Measurements from ENCODE around the gene ZC2HC1B.
"Not testable (repeated sequence)": the region's sequence is repeated elsewhere in the genome, so short reads cannot be mapped to it uniquely, and the experiment has no call there.

ZC2HC1B gene, protein sequence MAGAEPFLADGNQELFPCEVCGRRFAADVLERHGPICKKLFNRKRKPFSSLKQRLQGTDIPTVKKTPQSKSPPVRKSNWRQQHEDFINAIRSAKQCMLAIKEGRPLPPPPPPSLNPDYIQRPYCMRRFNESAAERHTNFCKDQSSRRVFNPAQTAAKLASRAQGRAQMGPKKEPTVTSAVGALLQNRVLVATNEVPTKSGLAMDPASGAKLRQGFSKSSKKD

DNA sequence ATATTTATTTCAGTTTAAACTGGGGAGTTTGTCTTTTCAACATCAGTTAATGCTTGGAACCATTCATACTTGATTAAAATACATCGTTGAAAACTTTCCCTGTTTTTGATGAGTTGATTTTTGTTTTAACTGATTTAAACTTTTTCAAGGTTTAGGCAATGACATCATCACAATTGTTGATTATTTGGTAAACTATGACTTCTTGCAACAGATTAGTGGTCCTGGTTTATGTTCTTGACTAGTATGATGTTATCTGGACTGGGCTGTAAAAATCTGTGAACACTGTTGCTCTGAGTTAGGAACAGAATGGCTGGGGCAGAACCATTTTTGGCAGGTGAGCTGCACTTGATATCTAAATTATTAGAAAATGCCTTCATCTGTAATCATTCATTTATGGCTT lies at the start of gene ZC2HC1B:
ZC2HC1B (plus strand) TSS at position 241 of the 400 bp plus-strand sequence; CDS start at position 307, 66 bp downstream.
- no peak for DNase-seq (ENCODE audit: low read depth in 2 of 2)

DNA sequence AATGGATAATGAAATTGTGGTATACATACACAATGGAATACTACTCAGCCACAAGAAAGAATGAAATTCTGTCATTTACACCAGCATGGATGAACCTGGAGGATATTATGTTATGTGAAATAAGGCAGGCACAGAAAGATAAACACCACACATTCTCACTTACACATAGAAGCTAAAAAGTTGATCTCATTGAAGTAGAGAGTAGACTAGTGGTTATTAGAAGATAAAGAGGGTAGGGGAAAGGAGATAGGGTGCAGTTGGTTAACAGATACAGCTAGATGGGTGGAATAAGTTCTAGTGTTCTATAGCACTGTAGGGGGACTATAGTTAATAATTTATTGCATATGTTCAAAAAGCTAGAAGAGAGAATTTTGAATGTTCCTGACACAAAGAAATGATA lies 46.7 kb upstream of the ZC2HC1B start:
- DNase-seq (ENCODE audit: low read depth in 2 of 2): no peak

DNA sequence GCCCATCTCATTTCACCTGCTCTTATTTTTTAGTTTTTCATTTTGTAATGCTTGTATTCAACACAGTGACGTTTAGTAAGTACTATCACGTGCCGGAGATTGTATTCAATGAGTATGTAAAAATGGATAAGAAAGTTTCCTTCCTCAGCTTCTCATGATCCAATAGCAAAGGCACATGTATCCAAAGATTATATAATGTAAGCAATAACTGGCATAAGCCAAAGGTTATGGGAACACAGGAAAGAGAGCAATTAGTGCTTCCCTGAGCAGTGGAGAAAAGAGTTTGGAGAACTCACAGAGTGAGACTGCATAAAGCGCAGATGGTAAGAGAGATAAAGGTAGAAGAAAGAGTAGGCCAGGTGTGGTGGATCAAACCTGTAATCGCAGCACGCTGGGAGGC lies 42.9 kb upstream of the ZC2HC1B start:
- no peak for DNase-seq (ENCODE audit: low read depth in 2 of 2)

DNA sequence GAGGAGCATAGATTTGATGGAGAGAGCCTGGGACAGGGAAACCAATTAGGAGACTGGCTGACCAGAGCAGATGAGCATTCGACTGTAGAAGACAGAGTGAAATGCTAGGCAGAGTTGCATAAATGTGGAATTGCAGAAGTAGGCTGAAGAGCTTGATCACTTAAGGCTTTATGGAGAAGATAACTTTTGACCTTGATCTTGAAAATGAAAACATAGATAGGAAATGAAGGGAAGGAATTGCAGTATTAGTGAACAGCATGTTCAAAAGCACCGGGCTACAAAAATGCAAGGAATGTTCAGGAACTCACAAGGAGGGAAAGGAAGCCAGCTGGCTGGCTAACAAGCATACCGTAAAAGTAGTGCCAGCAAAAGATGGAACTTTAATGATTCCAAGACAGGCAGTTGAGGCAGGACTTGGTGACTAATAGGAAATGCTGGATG lies 41.7 kb upstream of the ZC2HC1B start:
- no peak for DNase-seq (ENCODE audit: low read depth in 2 of 2)

DNA sequence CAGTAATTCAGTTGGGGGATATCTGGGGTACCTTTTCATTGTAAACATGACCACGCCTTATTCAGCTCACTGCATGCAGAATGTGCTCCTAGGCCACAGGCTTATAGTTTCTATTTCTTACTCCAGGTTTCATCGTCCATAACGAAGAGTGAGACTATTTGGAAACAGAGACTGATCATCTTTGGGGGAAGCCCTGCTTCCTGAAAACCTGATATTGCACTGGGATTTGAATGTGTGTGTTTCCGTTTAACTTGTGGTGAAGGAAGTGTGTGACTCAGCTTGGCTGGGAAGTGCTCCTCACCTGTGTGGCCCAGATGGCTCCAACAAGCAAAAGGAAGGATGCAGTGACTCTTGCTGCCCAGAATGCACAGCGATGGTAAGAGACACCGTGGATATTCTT lies 40.7 kb upstream of the ZC2HC1B start:
- no peak for DNase-seq (ENCODE audit: low read depth in 2 of 2)

DNA sequence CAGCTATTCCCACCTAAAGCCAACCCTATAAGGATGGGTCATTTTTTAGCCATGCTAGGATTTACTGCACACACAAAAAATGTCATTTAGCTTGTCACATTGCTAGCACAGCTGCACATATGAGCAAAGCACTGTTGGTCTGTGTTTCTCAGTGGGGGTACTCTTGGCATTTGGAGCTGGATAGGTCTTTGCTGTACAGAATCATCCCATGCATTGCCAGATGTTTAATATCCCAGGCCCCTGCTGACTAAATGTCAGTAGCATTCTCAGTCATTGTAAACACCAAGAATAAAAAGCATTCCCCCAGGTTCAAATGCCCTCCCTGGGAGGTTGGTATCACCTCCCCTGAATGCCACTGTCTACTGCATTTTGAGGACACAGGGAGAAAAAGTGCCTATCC lies 35.7 kb upstream of the ZC2HC1B start:
- DNase-seq (ENCODE audit: low read depth in 2 of 2): no peak

DNA sequence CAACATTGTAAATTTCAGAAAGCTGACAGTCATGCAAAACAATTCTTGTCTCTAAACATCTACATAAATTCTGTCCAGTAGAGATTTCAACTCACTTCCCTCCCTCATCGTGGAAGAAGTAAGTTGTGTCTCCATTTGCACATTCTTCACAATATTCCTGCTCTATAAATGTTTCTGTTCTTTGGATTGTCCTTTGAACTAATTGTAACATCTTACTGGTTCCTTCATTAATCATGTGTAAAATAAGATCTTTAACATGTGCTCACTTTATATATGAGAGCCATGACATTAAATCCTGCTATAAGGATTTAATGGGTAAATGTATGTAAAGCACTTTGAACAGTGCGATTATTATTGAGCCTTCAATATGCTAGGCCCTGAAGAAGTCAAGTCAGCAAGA lies 28.1 kb upstream of the ZC2HC1B start:
- DNase-seq (ENCODE audit: low read depth in 2 of 2): no peak

DNA sequence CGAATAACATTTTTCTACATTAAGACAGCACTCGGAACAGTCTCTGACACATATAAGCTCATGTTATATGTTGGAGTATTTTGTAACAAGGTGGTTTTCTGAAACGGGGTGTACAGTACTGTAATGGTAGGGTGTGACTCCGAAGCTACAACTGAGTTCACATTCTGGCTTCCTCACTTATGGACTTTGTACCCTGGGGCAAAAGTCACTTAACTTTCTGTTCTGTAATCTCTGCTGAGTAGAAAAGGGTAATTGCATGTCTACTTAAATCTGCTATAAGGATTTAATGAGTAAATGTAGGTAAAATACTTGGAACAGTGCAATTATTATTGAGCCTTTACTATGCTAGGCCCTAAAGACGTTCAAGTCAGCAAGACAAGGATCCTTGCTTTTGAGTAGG lies 25.9 kb upstream of the ZC2HC1B start:
- DNase-seq (ENCODE audit: low read depth in 2 of 2): no peak

DNA sequence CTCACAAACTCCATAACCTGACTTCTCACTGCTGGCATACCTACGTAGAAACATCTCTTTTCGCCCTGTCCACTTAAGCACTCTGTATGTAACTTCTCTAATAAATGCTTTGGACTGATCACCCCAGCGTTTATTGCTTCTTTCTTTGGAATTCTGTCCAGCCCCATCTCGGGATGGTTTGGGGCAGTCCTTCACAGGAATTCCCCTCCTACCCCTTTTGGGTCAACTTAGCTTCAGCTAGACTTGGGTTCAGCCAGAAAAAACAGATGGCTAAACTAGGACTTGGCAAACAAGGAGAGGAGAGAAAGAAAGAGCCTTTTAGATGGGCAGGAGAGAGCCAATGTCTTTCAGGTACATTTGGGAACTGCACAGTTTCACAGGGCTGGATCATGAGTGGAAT lies 25.1 kb upstream of the ZC2HC1B start:
- no peak for DNase-seq (ENCODE audit: low read depth in 2 of 2)

DNA sequence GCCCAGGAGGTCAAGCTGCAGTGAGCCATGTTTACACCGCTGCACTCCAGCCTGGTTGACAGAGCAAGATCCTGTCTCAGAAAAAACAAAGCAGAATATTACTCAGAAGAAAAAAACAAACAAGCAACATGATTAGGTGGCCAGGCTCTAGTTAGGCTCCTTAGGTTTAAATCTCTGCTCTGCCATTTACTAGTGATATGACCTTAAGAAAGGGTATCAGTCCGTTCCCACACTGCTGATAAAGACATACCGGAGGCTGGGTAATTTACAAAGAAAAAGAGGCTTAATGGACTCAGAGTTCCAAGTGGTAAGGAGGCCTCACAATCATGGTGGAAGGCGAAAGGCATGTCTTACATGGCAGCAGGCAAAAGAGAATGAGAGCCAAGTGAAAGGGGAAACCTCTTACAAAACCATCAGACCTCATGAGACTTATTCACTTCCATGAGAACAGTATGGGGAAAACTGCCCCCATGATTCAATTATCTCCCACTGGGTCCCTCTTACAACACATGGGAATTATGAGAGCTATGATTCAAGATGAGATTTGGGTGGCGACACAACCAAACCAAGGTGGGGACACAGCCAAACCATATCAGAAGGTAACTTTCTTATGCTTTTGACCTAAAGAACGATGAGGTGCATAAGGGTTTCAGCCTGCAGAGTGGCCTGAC lies 23.5 kb upstream of the ZC2HC1B start:
- no peak for DNase-seq (ENCODE audit: low read depth in 2 of 2)

DNA sequence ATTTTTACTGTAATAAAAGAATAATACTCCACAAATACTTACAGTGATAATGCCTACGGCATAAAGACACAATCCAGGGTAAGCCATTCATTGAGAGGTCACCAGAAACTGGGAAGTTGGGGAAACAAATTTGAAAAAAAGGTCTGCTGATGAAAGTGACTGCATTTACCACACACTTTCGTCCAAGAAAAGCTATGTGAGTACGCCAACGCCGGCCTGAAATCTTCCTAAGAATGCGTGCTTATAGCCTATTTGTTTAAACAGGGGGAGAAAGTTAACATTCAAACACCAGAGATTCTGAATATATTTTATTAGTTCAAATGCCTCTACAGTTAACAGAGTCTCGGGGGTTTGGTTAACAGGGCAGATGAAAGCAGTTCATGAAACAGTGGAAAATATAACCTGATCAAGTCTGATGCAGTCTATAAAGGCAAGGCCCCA lies 21.8 kb upstream of the ZC2HC1B start:
- no peak for DNase-seq (ENCODE audit: low read depth in 2 of 2)

DNA sequence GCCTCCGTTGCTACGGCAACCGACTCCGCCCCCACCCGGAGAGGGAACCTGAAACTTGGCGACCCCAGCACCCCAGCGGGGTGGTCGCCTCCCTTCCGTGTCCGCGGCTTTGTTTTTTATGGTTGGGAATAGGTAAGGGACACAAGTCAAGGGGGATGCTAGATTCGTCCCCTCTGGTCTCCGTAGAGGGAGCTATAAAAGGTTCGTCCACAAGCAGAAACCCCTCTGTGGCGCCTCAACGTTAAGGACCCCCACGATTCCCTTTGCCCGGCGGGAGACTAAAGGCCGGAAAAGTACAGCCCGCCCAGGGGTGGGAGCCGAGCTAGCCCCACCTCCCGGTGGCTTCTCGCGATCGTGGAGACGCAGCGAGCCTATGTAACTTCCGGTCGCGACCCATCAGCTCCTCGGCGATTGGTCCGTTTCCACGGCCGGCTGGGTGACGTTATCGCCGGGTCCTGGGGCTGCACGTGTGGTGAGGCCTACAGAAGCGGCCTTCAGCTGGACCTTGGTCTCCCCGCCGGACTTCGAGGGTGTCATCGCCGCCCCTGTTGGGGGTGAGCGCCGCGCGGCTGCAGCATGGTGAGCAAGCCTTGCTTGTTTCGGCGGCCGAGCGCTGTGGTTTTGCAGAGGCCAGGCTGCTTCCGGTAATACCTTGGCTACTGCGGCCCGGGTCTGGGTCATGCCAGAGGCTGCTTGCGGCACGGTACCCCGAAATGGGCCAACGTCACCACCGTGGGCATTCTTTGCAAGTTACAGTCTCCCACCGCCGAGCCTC lies 21.2 kb upstream of the ZC2HC1B start, which contains the start of gene LTV1:
LTV1 (plus strand) TSS at position 437 of the 775 bp plus-strand sequence; CDS start at position 577, 140 bp downstream.
- peak; percentile 89 to 90 for DNase-seq (ENCODE audit: low read depth in 2 of 2)

DNA sequence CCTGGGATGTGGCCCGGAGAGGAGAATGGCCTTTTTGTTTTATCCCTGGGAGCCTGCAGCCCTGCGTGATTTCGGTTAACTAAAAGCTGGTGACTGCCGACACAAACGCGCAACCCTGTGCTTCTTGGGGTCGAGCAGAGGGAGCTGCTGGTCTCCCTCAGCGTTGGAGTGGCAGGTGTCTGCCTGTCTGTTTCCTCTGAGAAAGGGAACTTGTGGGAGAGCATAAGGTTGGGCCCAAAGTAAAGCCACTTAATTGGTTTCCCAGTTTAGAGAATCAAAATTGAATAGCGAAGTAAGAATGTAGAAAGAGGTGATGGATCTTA lies 20.6 kb upstream of the ZC2HC1B start:
- DNase-seq (ENCODE audit: low read depth in 2 of 2): no peak

DNA sequence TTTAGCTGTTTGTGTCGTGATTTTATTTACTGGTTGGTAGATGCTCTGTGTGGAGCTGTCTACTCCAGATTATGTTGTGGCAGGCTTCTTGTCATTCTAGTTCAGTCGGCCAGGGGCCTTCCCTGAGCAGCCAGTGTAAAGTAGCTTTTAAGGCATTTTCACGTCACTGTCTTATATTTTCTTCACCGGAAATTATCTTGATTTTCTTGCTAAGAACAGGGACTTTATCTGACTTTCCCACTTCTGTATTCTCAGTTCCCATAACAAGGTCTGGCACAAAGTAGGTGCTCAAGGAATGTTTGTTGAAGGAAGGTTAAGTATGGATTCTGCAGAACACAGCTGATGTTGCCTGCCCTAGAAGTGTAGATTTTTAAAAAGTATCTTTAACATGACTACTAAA lies 20.3 kb upstream of the ZC2HC1B start:
- no peak for DNase-seq (ENCODE audit: low read depth in 2 of 2)

DNA sequence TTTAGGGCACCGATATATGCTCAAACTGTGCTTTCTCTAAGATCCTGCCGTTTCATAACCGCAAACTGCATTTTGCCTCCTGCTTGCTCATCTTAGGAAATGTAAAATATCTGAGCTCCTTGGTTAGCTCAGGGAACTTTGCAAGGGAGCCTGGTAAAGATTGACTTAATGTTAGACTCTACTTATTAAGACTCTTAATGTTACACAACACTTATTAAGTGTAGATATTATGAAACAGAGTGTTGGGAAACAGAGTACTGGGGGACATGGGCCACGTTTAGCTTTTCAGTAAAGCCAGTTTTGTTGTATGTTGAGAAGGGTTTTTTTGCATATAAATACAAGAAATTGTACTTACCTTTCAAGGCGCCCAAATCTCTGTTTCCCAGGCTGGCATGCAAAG lies 19.2 kb upstream of the ZC2HC1B start:
- DNase-seq (ENCODE audit: low read depth in 2 of 2): no peak

DNA sequence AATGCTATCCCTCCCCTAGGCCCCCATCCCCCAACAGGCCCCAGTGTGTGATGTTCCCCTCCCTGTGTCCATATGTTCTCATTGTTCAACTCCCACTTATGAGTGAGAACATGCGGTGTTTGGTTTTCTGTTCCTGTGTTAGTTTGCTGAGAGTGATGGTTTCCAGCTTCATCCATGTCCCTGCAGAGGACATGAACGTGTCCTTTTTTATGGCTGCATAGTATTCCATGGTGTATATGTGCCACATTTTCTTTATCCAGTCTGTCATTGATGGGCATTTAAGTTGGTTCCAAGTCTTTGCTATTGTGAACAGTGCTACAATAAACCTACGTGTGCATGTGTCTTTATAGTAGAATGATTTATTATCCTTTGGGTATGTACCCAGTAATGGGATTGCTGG lies 12.6 kb upstream of the ZC2HC1B start:
- not testable (repeated sequence) for DNase-seq (ENCODE audit: low read depth in 2 of 2)

DNA sequence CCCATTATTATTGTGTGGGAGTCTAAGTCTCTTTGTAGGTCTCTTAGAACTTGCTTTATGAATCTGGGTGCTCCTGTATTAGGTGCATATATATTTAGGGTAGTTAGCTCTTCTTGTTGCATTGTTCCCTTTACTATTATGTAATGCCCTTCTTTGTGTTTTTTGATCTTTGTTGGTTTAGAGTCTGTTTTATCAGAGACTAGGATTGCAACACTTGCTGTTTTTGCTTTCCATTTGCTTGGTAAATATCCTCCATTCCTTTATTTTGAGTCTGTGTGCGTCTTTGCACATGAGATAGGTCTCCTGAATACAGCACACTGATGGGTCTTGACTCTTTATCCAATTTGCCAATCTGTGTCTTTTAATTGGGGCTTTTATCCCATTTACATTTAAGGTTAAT lies 9.2 kb upstream of the ZC2HC1B start:
- not testable (repeated sequence) for DNase-seq (ENCODE audit: low read depth in 2 of 2)

DNA sequence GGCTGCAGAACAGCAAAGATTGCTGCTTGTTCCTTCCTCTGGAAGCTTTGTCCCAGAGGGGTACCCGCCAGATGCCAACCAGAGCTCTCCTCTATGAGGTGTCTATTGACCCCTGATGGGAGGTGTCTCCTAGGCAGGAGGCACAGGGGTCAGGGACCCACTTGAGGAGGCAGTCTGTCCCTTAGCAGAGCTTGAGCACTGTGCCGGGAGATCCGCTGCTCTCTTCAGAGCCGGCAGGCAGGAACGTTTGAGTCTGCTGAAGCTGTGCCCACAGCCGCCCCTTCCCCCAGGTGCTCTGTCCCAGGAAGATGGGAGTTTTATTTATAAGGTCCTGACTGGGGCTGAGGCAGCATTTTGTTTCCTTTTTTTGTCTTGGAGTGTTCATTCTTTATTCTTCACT lies 7.5 kb upstream of the ZC2HC1B start:
- DNase-seq (ENCODE audit: low read depth in 2 of 2): not testable (repeated sequence)

DNA sequence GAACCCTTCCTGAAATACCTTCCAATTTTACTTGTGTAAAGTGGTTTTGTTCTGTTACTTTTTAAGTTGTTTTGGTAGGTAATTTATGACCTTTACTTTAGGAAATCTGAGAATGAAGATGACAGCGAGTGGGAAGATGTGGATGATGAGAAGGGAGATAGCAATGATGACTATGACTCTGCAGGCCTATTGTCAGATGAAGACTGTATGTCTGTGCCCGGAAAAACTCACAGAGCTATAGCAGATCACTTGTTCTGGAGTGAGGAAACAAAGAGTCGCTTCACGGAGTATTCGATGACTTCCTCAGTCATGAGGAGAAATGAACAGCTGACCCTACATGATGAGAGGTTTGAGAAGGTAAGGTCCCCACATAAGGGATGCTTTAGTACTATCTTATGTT lies 6.6 kb upstream of the ZC2HC1B start:
- DNase-seq (ENCODE audit: low read depth in 2 of 2): no peak

DNA sequence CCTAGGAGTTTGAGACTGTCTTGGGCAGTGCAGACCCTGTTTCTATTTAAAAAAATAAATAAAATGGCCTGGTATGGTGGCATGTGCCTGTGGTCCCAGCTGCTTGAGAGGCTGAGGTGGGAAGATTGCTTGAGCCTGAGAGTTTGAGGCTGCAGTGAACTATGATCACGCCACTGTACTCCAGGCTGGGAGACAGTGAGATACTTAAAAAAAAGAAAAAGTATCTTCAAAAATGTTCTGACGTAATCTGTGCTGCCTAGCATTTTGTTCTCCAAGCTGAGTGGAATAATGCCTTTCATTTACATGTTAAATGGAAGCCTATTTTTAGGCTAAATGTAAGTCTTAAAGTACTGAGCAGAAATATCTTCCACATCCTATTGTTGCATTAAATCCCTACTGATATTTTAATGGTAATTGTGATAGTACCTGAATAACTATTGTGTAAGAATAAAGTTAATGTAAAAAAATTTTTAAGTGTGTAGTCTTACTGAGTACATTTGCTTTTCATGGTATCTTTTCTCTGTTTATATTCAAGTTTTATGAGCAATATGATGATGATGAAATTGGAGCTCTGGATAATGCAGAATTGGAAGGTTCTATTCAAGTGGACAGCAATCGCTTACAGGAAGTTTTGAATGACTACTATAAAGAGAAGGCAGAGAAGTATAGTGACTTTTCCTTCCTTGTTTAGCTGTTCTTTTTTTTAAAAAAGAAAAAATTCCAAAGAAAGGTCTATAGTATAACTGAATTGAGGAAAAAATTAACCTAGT lies 4.2 kb upstream of the ZC2HC1B start:
- no peak for DNase-seq (ENCODE audit: low read depth in 2 of 2)

DNA sequence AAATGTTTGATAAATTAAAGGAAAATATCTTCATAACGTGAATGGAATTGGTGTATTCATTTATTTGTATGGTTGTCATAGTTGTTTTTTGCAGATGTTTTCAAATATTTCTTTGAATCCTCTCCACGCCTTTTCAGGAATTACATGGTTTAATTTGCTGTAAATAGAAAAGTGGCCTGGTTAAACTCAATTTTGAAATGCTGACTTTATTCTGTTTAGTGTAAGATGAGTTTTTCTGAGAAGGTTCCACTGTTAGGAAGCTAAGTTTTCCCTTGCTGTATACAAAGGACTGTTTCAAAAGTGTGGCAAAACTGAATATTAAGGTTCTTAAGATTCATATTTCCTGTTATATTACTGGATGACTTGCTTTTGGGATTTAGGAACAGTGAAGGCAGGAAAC lies 503 bp upstream of the ZC2HC1B start:
- no peak for DNase-seq (ENCODE audit: low read depth in 2 of 2)

DNA sequence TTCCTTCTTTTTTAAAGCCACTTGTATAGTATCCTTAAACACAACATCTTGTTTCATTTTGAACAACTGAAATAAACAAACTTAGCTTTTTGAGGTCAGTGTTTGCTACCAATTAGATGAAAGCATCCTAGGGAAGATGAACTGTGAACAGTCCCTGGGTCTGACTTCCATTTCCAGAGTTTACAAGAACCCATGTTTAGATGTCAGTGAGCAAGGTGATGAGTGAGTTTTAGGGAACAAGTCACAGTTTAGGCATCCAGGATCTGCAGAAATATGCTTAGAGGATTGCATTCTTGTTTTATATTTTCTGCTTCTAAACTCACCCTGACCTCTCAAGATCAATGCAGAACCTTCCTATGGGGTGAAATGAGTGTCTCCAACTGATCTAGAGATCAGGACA lies 3.0 kb downstream of the ZC2HC1B start:
- DNase-seq (ENCODE audit: low read depth in 2 of 2): no peak
